G401.6 (cell line): ENCODE measurements around the gene ADAMTS15.
"Not testable (repeated sequence)": the region's sequence is repeated elsewhere in the genome, so short reads cannot be mapped to it uniquely, and the experiment has no call there.

ENCODE experiments used
- FAIRE-seq: peaks from 2 replicates; lab custom pipeline; 2012; peaks lifted over from hg19 to GRCh38; lab: Jason Lieb, UNC

Gene ADAMTS15

DNA sequence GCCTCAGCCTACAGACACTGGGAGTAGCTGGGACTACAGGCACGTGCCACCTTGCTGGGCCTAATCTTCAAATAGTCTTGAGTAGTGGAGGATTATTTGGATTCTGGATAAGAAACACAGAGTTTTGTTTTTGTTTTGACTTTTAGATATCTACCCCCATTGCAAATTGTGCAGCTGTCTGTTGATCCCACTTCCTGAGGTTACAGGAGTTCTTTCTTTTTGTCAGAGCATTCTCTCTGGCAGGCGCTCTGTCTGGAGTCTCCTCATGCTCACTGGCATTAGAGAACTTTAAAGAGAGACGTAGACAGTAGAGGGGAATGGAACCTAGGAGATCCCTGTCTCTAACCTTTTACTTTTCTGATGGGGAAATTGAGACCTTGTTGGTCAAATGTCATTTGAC, 12.3 kb upstream of the ADAMTS15 start:
- FAIRE-seq = no peak

GRCh38 chr11:130437848-130438247, 10.6 kb upstream of the ADAMTS15 start:
- FAIRE-seq = no peak

- not testable (repeated sequence) for FAIRE-seq
These were observed 9.9 kb upstream of the ADAMTS15 start for GRCh38 chr11:130438401-130439159.

DNA sequence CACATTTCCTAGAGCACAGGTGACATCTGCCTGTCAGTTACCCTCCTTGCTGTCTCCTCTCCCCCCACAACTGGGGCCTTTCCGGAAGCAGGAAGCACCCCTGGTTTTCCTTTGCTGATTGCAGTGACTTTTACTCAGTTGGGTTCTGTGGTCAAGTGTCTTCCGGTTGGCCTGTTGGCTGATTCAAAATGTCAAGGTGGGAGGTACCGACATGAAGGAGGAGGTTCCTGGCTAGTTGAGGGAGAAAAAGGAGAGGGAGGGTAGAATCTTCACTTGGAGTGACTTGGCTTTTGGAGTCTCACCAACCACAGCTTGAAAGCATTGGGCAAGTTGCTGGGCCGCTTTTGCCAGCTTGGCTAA, 9.3 kb upstream of the ADAMTS15 start:
- FAIRE-seq = no peak

GRCh38 chr11:130439876-130440275, 8.6 kb upstream of the ADAMTS15 start:
- FAIRE-seq = no peak

- no peak for FAIRE-seq
These were observed 6.7 kb upstream of the ADAMTS15 start for GRCh38 chr11:130441719-130442118.

GRCh38 chr11:130442737-130443136, 5.7 kb upstream of the ADAMTS15 start:
- no peak for FAIRE-seq

DNA sequence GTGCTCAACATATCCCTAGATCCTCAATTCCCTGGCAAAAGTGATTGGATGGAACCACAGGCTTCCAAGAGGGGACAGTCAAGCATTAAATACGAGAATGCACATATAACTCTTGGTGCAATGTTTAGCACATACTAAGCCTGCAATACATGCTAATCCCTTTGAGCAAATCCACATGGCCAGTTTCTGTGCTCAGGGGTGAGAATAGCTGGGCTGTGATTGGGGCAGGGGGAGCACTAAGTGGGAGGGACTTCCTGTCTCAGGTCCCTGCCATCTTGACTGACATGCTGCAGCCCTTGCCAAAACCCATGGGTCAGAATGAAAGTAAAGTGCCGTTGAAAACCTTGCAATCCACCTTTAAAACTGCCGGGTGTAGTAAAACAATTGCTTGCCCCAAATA, 2.7 kb upstream of the ADAMTS15 start:
- no peak for FAIRE-seq

DNA sequence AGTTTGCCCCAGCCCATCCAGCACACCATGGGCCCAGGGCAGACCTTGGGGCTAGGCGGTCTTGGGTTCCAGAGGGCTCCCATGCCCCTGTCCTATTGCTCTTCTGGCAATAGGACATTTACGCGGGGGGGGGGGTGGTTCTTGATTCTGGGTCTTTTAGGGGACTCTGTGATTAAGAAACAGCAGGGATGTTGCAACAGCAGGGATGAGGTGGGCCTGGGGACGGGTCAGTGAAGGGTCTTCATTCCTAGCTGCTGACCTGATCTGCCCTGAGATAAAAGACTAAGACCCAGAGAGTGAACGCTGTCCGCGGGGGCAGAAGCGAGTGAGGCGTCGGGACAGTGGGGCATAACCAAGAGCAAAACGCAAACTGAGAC, 418 bp upstream of the ADAMTS15 start:
- no peak for FAIRE-seq

DNA sequence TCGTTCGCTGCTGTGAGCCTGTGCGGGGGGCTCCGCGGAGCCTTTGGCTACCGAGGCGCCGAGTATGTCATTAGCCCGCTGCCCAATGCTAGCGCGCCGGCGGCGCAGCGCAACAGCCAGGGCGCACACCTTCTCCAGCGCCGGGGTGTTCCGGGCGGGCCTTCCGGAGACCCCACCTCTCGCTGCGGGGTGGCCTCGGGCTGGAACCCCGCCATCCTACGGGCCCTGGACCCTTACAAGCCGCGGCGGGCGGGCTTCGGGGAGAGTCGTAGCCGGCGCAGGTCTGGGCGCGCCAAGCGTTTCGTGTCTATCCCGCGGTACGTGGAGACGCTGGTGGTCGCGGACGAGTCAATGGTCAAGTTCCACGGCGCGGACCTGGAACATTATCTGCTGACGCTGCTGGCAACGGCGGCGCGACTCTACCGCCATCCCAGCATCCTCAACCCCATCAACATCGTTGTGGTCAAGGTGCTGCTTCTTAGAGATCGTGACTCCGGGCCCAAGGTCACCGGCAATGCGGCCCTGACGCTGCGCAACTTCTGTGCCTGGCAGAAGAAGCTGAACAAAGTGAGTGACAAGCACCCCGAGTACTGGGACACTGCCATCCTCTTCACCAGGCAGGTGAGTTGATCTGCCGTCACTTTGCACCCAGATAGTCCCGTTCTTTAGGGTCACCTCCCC, 1.0 kb downstream of the ADAMTS15 start:
- no peak for FAIRE-seq

DNA sequence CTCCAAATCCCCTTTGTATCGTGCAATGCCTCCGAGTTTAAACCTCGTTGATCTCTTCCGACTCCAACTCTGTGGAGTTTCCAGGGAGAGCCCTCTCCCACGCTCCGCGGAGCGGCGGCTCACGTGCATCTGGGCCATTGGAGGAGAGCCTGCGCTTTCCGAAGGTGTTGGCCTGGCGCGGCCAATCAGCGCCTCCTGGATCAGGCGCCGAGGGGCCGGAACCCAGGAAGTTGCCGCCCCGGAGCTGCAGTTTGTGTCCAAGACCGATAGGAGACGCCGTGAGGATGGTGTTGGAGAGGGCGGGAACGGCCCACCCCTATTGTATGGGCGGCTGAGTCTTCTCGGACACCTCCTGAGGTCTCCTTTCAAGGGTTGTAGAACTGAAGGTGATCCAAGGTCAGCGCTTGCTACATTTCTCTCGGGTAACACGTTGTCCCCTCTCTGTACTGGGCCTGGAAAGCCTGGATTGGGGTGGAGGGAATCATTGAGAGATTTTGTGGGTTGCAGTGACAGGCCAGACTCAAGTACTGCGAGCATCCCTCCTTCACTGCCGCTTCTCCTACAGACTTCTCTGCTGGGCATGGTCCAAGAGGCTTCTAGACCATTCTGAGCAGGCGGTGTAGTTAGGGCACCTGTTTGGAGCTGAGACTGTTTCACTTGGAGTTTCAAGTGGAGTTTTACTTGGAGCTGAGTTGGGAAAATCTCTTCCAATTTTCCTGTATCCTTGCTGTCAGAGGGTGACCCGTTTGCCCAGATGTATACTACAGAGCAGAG, 1.7 kb downstream of the ADAMTS15 start:
- no peak for FAIRE-seq

DNA sequence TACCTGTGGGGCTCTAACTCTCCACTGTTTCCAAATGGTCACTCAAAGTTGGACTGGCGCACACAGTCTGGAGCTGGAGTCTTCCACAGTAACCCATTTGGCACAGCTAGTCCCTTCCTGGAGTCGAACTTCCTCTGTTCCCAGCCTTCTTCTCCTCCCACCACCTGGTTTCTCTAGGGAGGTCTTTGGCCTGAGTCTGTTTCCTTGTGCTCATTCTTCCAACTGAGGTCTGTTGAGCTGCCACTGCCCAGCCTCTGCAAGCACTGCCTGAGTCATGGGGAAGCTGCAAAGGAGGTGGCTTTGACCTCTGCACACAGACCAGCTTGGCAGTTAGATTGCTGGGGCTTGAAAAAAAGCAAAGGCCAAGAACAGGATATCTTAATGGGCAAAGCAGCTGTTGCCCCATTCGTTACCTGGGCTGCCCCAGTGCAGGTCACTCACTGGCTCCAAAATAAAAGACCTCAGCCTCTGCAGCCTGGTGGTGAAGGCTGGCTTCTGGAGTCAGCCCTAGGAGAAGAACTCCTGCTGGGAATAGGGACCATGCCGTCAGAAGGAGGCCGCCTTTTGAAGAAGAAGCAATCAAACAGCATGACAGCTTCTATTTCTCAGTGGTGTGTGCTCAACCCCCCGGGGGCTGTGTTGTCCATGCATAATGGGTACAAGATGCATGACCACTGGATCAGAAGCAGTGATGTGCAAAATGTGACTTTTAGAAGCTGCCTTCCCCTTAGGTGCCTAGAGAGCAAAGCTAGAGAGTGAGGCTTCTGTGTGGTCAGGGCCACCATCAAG, 3.0 kb downstream of the ADAMTS15 start:
- FAIRE-seq = no peak

- no peak for FAIRE-seq
These were observed 3.7 kb downstream of the ADAMTS15 start for GRCh38 chr11:130452176-130452575.

DNA sequence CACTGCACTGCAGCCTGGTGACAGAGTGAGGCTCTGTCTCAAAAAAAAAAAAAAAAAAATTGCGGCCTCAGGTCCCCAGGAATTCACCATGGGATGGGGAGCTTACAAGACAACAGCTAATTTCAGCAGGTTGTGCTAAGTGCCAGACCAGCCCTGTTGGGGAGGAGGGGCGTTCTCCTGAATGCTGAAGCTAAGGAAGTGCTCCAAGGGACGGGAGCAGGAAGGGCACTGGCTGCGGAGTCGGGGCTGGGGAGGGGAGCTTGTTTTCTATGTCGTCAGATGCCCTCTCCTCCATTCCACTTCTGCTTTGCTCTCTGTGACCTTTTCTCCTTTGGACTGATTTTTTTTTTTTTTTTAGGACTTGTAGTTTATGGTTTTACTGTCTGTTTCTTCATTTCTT, 4.5 kb downstream of the ADAMTS15 start:
- FAIRE-seq = no peak

DNA sequence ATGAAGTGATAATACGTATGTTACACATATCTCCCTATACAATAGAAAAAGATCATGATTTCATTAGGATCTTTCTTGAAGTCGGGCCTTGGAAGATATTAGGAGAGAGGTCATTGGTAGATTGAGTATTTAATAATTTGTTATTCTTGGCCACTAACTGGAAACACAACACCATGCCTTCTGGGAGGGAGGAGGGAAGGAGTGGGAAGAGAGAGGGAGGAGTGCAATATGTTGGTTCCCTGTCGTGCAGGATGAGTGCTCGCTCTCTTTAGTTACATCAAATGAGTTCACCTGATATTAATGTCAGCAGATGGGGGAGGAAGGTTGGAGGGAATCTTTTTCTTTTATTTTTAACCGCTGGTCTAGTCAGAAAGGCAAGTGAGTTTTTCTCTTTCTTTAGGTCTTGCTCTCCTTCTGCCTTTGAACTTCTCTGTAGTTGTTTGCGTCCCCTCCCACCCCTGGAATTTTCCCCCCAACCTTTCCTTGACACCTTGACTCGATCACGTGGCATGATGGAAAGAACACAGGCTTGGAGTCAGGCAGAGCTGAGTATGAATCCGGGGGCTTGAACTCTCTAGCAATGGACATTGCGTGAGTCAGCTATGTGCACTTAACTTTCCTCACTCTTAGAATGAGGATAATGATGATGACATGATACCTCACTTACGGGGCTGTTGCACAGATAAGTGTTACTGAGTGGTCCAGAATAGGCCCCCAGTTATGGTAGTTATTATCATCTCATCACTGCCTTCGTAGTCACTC, 6.2 kb downstream of the ADAMTS15 start:
- no peak for FAIRE-seq

DNA sequence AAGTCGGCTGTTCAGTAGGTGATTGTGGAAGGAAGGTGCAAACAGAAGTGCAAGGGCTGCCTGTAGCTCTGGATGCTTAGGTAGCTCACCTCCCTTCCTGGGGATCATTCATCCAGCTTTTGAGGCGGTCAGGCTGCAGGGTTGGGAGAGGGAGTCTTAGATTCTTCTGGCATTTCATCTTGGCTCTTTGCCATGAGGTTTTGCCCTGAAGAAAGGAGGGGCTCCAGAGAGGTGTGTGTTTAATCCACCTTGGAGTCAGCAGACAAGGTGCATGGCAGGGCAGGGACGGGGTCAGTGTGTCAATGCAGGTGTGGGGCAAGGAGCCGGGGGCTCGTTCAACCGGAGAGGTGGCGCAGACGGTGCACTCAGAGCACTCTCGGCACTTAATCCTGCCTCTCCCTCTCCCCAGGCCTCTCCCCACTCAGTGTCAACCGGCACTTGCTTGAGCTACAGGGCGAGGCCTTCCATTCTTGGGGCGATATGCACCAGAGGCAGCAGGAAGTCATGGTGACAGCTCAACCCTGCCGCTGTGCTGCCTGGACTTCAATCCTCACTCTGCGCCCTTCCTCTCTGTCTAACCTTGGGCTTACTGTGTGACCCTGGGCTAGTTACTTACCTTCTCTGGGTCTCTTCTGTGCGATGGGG, 7.2 kb downstream of the ADAMTS15 start:
- no peak for FAIRE-seq

GRCh38 chr11:130456286-130456685, 7.8 kb downstream of the ADAMTS15 start:
- FAIRE-seq = no peak

- no peak for FAIRE-seq
These were observed 9.4 kb downstream of the ADAMTS15 start for GRCh38 chr11:130457623-130458409.

DNA sequence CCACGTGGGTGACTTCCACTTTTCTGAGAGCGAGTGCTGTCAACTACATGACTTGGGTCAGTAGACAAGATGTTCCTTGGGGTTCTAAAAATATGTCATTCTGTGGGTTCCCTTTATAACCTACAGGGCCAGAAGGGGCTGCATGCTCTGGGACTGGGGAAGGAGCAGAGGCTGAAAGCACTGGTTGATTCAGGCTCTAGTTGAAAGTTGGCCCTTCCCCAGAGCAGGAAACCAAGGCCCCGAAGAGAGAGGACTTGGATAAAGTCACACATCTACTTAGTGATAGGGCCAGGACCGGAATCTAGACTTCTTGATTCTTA, 9.9 kb downstream of the ADAMTS15 start:
- FAIRE-seq = no peak

DNA sequence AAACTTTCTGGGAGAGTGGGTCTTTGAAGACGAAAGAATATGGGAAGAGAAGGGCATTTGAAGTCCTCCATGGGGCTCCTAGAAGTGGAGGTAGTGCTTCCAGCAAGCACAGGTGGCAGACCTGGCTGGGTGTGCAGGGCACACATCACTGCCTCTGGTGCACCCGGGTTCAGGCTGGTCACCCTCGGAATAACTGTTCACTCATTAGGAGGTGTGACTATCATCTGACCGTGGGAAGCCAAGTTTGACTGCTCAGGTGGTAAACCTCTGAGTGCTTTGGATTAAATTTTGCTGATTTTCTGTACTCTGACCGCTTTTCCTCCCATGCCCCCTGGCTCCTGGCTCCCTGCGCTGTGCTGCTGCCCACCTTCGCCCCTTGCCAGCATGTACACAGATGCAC, 11.1 kb downstream of the ADAMTS15 start:
- no peak for FAIRE-seq
